Fibroblast of the aortic adventitia (primary cell): ENCODE data around the gene CTAGE1. TPM values are rescaled to one million over a fixed set of nuclear protein-coding genes. Genes with fewer than 3 reads are reported as not detected.
"Not testable (repeated sequence)": the region's sequence is repeated elsewhere in the genome, so short reads cannot be mapped to it uniquely, and the experiment has no call there.

Source experiments
- DNase-seq: peaks from one replicate; pipeline ENCODE4 v3.0.0-alpha.2; 2010; ENCODE audit warnings: low read depth
- H3K4me3 ChIP-seq: 2 replicates; pipeline ENCODE4 v1.5.1; 2011; ENCODE audit warnings: low read depth, mild to moderate bottlenecking, control low read depth, low read length, moderate library complexity
- total RNA-seq: library from RNA; depleted of rRNA; stranded (reverse); fragments of >200 nt; gene quantifications from 2 replicates; pipeline ENCODE4 v1.2.3, GENCODE V29; 2012; ENCODE audit warnings: low replicate concordance
- TF ChIP-seq, protein P1 (sequence below): IDR thresholded peaks from 2 replicates; pipeline ENCODE4 v1.5.1; 2011; ENCODE audit warnings: mild to moderate bottlenecking, low read length, control low read depth, inconsistent platforms; ENCODE audit not compliant: insufficient read depth

The CTAGE1 gene
- total RNA-seq, 1 donor, result not detected

DNA sequence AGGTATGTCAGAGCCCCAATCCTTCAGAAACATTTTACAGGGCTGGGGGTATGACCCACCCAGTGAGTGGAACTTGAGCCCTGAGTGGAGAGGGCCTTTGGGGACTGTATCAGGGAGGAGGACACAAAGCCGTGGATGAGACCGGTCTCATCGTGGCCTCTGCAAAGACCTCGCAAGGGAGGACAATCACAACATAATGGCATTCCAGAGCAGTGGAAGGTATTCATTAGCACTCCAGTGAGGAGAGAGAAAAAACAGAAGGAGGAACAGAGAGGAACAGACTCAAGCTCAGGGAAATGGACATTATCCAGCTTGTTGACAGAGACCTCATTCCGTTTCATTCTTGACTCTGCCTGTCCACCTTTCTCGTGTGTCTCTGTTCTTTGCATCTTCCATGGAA is 38.8 kb upstream of the CTAGE1 start:
- H3K4me3 ChIP-seq, result no peak overlapping the region
- TF ChIP-seq, protein P1, sequence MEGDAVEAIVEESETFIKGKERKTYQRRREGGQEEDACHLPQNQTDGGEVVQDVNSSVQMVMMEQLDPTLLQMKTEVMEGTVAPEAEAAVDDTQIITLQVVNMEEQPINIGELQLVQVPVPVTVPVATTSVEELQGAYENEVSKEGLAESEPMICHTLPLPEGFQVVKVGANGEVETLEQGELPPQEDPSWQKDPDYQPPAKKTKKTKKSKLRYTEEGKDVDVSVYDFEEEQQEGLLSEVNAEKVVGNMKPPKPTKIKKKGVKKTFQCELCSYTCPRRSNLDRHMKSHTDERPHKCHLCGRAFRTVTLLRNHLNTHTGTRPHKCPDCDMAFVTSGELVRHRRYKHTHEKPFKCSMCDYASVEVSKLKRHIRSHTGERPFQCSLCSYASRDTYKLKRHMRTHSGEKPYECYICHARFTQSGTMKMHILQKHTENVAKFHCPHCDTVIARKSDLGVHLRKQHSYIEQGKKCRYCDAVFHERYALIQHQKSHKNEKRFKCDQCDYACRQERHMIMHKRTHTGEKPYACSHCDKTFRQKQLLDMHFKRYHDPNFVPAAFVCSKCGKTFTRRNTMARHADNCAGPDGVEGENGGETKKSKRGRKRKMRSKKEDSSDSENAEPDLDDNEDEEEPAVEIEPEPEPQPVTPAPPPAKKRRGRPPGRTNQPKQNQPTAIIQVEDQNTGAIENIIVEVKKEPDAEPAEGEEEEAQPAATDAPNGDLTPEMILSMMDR, result no peak
- DNase-seq, result no peak

DNA sequence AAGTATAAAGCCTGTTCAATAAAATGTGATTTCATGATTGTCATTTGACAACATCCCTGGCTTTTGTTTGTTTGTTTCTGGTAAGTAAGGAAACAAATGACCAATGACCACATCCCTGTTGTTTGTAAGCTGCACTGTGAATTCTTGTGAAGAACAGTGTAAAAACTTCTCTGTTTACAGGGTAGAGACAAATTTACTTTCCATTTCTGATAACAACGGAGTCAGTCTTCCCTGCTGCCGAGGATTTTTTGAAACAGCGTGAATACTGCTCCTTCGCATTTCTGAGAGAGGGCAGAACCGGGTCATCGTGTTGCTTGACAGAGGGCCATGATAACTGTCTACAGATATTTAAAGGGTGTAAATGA is 38.4 kb upstream of the CTAGE1 start:
- TF ChIP-seq, protein P1, result no peak
- no peak for DNase-seq
- no peak overlapping the region for H3K4me3 ChIP-seq

DNA sequence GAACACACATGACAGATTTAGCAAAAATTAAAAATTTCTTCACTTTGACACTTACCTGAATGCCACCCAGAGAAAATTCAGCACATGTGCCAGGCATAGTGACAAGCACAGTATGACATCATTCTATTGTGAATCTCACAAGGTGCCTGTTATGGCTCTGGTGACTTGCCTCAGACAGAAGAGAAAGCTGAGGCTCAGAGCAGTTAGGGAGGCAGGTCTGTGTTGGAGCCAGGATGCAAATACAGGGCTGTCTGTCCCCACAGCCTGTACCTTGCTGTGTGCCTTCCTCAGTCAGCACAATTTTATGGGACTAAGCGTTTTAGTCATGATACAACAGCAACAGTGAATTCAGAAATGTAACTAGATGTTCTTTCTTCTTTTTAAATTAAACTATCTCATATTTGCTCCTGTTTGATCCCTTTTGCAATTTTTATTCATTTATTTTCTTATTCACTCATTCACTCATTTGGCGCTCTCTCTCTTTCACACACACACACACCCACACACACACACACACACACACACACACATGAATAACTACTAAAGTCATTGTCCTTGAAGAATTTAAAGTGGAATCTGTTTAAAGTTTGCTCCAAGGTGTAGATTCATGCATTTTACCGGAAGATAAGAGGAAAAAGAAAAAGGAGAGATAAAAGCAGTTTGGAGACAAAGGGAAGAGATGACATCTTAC is 37.9 kb upstream of the CTAGE1 start:
- no peak overlapping the region for H3K4me3 ChIP-seq
- TF ChIP-seq, protein P1, result no peak
- DNase-seq, result no peak

DNA sequence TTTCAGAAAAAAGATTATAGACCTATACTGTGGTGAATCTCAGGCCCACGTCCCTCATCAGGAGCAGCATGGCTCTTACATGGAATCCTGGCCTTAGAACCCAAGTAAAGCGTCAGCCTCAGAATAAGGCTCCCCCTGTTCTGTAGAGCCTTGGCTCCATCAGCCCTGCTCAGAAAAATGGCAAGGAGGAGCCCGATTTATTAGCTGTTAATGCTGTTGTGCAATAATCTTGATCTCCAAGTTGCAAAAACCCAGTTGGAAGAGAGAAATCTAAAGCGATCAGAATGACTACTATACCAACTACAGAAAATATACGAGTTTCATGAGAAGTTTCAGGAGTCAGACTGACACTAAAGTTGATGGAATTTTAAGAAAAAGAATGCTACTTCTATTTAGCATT is 35.6 kb upstream of the CTAGE1 start:
- no peak overlapping the region for H3K4me3 ChIP-seq
- TF ChIP-seq, protein P1, result no peak
- DNase-seq, result no peak

DNA sequence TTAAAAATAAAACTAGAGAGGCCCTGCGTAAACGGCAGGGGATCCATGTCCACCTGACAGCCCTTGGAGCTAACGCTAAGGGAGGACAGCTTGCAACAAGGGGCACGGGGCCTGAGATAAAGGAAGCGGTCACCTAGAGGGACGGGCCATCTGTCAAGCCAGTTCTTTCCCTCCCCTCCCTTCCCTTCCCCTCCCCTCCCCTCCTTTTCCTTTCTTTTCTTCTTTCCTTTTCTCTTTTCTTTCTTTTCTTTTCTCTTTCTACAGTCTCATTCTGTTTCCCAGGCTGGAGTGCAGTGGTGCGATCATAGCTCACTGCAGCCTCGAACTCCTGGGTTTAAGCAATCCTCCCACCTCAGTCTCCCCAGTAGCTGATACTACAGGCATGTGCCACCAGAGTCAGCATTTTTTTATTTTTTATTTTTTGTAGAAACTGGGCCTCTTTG is 34.5 kb upstream of the CTAGE1 start:
- no peak overlapping the region for H3K4me3 ChIP-seq
- TF ChIP-seq, protein P1, result no peak
- DNase-seq, result no peak

DNA sequence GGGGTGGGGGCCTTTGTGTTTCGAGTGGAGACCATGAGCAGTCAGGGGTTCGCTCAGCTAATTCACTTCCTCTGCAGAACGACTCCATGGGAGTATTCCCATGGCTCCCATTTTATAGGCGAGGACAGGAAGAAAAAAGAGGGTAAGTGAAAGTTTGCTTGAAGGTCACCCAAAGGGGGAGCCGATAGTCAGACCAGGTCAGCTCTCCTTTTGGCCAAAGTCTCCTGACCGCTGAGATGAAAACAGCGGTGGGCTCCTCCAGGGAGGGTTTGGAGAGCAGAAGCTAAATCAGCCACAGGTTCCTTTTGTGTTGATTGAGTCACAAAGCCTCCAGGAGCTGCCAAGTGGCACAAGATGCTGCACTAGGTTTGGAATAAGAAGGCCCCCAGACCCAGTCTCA is 34.1 kb upstream of the CTAGE1 start:
- TF ChIP-seq, protein P1, result no peak
- no peak overlapping the region for H3K4me3 ChIP-seq
- no peak for DNase-seq

DNA sequence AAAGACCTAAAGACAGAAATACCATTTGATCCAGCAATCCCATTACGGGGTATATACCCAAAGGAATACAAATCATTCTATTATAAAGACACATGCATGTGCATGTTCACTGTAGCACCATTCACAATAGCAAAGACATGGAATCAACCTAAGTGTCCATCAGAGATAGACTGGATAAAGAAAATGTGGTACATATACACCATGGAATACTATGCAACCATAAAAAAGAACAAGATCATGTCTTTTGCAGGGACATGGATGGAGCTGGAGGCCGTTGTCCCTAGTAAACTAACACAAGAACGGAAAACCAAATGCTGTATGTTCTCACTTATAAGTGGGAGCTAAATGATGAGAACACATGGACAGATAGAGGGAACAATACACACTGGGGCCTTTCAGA is 33.1 kb upstream of the CTAGE1 start:
- not testable (repeated sequence) for H3K4me3 ChIP-seq, DNase-seq

DNA sequence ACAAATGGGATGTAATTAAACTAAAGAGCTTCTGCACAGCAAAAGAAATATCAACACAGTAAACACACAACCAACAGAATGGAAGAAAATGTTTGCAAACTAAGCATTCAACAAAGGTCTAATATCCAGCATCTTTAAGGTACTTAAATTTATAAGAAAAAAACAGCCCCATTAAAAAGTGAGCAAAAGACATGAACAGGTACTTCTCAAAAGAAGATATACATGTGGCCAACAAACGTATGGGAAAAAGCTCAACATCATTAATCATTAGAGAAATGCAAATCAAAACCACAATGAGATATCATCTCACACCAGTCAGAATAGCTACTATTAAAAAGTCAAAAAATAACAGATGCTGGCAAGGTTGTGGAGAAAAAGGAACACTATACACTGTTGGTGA is 32.6 kb upstream of the CTAGE1 start:
- H3K4me3 ChIP-seq, result not testable (repeated sequence)

DNA sequence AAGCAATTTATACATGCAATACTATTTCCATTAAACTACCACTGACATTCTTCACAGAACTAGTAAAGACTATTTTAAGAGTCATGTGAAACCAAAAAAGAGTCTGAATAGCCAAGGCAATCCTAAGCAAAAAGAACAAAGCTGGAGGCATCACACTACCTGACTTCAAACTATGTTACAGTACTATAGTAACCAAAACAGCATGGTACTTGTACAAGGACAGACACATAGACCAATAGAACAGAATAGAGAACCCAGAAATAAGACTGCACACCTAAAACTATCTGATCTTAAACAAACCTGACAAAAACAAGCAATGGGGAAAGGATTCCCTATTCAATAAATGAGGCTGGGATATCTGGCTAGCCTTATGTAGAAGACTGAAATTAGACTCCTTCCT is 32.0 kb upstream of the CTAGE1 start:
- not testable (repeated sequence) for DNase-seq, H3K4me3 ChIP-seq

More for the DNA sequence above, 32.6 kb upstream of the CTAGE1 start:
- DNase-seq, result not testable (repeated sequence)
